ENCODE results near the gene ZC3H15.
"Not testable (repeated sequence)": the region's sequence is repeated elsewhere in the genome, so short reads cannot be mapped to it uniquely, and the experiment has no call there.

Gene ZC3H15

DNA sequence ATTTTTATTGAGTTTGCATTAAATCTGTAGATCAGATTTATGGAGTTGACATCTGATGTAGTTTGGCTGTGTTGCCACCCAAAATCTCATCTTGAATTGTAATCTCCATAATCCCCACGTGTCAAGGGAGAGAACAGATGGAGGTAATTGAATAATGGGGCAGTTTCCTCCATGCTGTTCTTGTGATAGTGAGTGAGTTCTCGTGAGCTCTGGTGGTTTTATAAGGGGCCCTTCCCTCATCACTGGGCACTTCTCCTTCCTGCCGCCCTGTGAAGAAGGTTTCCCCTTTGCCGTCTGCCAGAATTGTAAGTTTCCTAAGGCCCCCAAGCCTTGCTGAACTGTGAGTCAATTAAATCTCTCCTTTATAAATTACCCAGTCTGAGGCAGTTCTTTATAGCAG, 32.2 kb downstream of the ZC3H15 start:
- no peaks in the 10 kb centered on the region for H3K9me3 ChIP-seq (ENCODE audit: control insufficient read depth, low read length)
- H3K4me1 ChIP-seq (ENCODE audit: control insufficient read depth, insufficient read depth, low read length): no peaks in the 10 kb centered on the region
- no peak overlapping the region for H3K27ac ChIP-seq (ENCODE audit: insufficient read depth, low read depth, low read length, poor library complexity, severe bottlenecking)
- H3K36me3 ChIP-seq (ENCODE audit: control insufficient read depth, insufficient read depth, low read length): peaks cover 3% of the 10 kb centered on the region
- H3K27me3 ChIP-seq (ENCODE audit: control insufficient read depth, insufficient read depth, low read length, poor library complexity, severe bottlenecking): no peaks in the 10 kb centered on the region
- WGBS, 2 experiments: 76 to 80% methylated on average over 4 of the region's 4 CpGs
- no peak overlapping the region for H3K4me3 ChIP-seq (ENCODE audit: insufficient read depth, low read depth, low read length)

- Histone ChIP-seq H3K9me3 (ENCODE audit: control insufficient read depth, low read length) (no peaks in the 10 kb centered on the region), H3K27me3 (ENCODE audit: control insufficient read depth, insufficient read depth, low read length, poor library complexity, severe bottlenecking) (no peaks in the 10 kb centered on the region), H3K27ac (ENCODE audit: insufficient read depth, low read depth, low read length, poor library complexity, severe bottlenecking) (no peak overlapping the region), H3K36me3 (ENCODE audit: control insufficient read depth, insufficient read depth, low read length) (peaks cover 3% of the 10 kb centered on the region), H3K4me3 (ENCODE audit: insufficient read depth, low read depth, low read length) (no peak overlapping the region), H3K4me1 (ENCODE audit: control insufficient read depth, insufficient read depth, low read length) (no peaks in the 10 kb centered on the region)
- WGBS, 2 experiments: 94 to 97% methylated on average over 3 of the region's 3 CpGs
These were observed 32.9 kb downstream of the ZC3H15 start for GRCh38 chr2:186518945-186519344.

GRCh38 chr2:186521570-186522153, 35.6 kb downstream of the ZC3H15 start:
- H3K4me1 ChIP-seq (ENCODE audit: control insufficient read depth, insufficient read depth, low read length); H3K36me3 ChIP-seq (ENCODE audit: control insufficient read depth, insufficient read depth, low read length); H3K27ac ChIP-seq (ENCODE audit: insufficient read depth, low read depth, low read length, poor library complexity, severe bottlenecking); H3K4me3 ChIP-seq (ENCODE audit: insufficient read depth, low read depth, low read length); H3K27me3 ChIP-seq (ENCODE audit: control insufficient read depth, insufficient read depth, low read length, poor library complexity, severe bottlenecking); H3K9me3 ChIP-seq (ENCODE audit: control insufficient read depth, low read length): not testable (repeated sequence)
- WGBS, 2 experiments: 91 to 96% methylated on average over 9 of the region's 9 CpGs

DNA sequence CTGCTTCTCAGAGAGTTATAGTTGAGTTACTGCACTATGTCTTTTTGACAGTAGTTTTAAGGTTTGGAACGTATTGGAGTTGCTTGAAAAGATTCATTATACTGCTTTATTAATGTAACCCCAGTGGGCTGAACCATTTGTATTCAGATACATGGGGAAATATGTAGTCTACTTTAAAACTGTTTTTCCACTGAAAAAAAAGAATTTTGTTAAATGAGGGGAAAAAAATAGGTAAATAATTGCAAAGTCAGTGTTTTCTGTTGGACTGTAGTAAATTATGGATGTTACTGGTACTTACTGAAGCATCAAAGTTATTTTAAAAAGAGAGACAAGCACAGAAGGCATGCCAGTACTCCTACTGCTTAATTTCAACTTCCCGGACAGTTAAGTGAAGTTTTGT, 36.4 kb downstream of the ZC3H15 start:
- Histone ChIP-seq H3K27me3 (ENCODE audit: control insufficient read depth, insufficient read depth, low read length, poor library complexity, severe bottlenecking) (no peaks in the 10 kb centered on the region), H3K9me3 (ENCODE audit: control insufficient read depth, low read length) (no peaks in the 10 kb centered on the region), H3K27ac (ENCODE audit: insufficient read depth, low read depth, low read length, poor library complexity, severe bottlenecking) (no peak overlapping the region), H3K4me3 (ENCODE audit: insufficient read depth, low read depth, low read length) (no peak overlapping the region), H3K4me1 (ENCODE audit: control insufficient read depth, insufficient read depth, low read length) (no peaks in the 10 kb centered on the region), H3K36me3 (ENCODE audit: control insufficient read depth, insufficient read depth, low read length) (peaks cover 3% of the 10 kb centered on the region)
- 94 to 100% methylated on average over 2 of the region's 2 CpGs for WGBS, 2 experiments

DNA sequence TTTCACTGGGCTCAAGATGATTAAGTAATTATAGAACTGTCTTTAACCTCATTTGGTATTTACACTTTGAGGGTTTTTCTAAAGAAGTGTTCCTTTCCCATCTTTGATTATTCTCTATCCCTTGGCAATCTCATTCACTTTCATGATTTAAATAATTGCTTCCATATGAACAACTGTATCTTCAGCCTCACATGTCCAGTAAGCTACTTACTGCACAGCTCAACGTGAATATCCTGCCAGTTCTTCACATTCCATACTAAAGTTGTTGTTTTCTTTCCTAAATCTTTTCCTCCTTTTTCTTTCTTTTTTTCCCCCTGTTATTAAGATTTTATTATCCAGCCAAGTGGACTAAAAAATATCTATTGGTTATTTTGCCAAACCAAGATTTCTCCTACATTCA, 37.7 kb downstream of the ZC3H15 start:
- Histone ChIP-seq H3K27me3 (ENCODE audit: control insufficient read depth, insufficient read depth, low read length, poor library complexity, severe bottlenecking) (no peaks in the 10 kb centered on the region), H3K4me1 (ENCODE audit: control insufficient read depth, insufficient read depth, low read length) (no peaks in the 10 kb centered on the region), H3K27ac (ENCODE audit: insufficient read depth, low read depth, low read length, poor library complexity, severe bottlenecking) (no peak overlapping the region), H3K9me3 (ENCODE audit: control insufficient read depth, low read length) (no peaks in the 10 kb centered on the region), H3K4me3 (ENCODE audit: insufficient read depth, low read depth, low read length) (no peak overlapping the region), H3K36me3 (ENCODE audit: control insufficient read depth, insufficient read depth, low read length) (peaks cover 3% of the 10 kb centered on the region)
- WGBS, 2 experiments: 92 to 94% methylated on average over 1 of the region's 1 CpG

GRCh38 chr2:186526281-186526680, 40.2 kb downstream of the ZC3H15 start:
- WGBS, 2 experiments: 93 to 97% methylated on average over 2 of the region's 2 CpGs
- no peaks in the 10 kb centered on the region for H3K9me3 ChIP-seq (ENCODE audit: control insufficient read depth, low read length)
- H3K4me3 ChIP-seq (ENCODE audit: insufficient read depth, low read depth, low read length): no peak overlapping the region
- no peaks in the 10 kb centered on the region for H3K36me3 ChIP-seq (ENCODE audit: control insufficient read depth, insufficient read depth, low read length)
- no peak overlapping the region for H3K27ac ChIP-seq (ENCODE audit: insufficient read depth, low read depth, low read length, poor library complexity, severe bottlenecking)
- H3K27me3 ChIP-seq (ENCODE audit: control insufficient read depth, insufficient read depth, low read length, poor library complexity, severe bottlenecking): no peaks in the 10 kb centered on the region
- H3K4me1 ChIP-seq (ENCODE audit: control insufficient read depth, insufficient read depth, low read length): no peaks in the 10 kb centered on the region

DNA sequence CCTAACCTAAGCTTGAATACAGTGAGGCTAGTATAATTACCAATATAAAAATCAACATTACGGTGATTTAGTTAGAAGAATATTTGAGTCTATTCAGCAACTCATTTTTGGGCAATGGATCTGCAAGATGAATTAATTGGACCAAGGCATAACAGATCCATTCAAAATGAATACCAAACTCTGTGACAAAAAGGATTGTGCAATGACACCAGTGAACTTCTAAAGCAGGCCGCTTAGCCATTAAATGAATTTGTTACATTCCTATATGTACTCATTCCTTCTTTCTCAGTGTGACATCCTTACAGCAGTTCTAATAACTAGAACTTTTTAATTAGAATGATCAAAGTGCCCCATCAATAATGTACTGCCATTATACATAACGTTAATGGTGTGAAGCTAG, 44.3 kb downstream of the ZC3H15 start:
- H3K27ac ChIP-seq (ENCODE audit: insufficient read depth, low read depth, low read length, poor library complexity, severe bottlenecking): no peak overlapping the region
- WGBS, 2 experiments: 93 to 98% methylated on average over 3 of the region's 3 CpGs
- H3K4me1 ChIP-seq (ENCODE audit: control insufficient read depth, insufficient read depth, low read length): no peaks in the 10 kb centered on the region
- H3K36me3 ChIP-seq (ENCODE audit: control insufficient read depth, insufficient read depth, low read length): no peaks in the 10 kb centered on the region
- no peaks in the 10 kb centered on the region for H3K9me3 ChIP-seq (ENCODE audit: control insufficient read depth, low read length)
- no peak overlapping the region for H3K4me3 ChIP-seq (ENCODE audit: insufficient read depth, low read depth, low read length)
- H3K27me3 ChIP-seq (ENCODE audit: control insufficient read depth, insufficient read depth, low read length, poor library complexity, severe bottlenecking): no peaks in the 10 kb centered on the region

GRCh38 chr2:186531257-186531775, 45.3 kb downstream of the ZC3H15 start:
- Histone ChIP-seq H3K27me3 (ENCODE audit: control insufficient read depth, insufficient read depth, low read length, poor library complexity, severe bottlenecking) (no peaks in the 10 kb centered on the region), H3K36me3 (ENCODE audit: control insufficient read depth, insufficient read depth, low read length) (no peaks in the 10 kb centered on the region), H3K9me3 (ENCODE audit: control insufficient read depth, low read length) (no peaks in the 10 kb centered on the region), H3K4me3 (ENCODE audit: insufficient read depth, low read depth, low read length) (no peak overlapping the region), H3K27ac (ENCODE audit: insufficient read depth, low read depth, low read length, poor library complexity, severe bottlenecking) (no peak overlapping the region), H3K4me1 (ENCODE audit: control insufficient read depth, insufficient read depth, low read length) (no peaks in the 10 kb centered on the region)

DNA sequence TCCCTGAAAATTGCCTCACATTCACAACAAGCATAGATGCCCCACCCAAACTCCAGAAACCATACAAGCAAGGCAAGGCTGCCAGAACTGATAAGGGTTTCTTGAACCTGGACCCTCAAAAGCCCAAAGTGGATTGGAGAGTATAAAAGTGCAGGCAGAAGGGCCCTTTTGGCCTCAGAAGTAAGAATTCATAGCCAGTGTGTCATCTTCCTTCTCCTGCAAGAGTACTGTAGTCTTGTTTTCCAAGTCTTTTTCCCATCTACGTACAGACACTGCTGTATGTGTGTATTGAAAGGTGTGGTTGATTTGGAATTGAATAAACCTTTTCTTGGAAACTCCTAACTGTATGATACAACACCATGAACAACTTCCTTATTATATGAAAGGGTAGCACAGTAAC, 46.8 kb downstream of the ZC3H15 start:
- no peaks in the 10 kb centered on the region for H3K9me3 ChIP-seq (ENCODE audit: control insufficient read depth, low read length)
- no peaks in the 10 kb centered on the region for H3K4me1 ChIP-seq (ENCODE audit: control insufficient read depth, insufficient read depth, low read length)
- H3K27ac ChIP-seq (ENCODE audit: insufficient read depth, low read depth, low read length, poor library complexity, severe bottlenecking): no peak overlapping the region
- no peaks in the 10 kb centered on the region for H3K36me3 ChIP-seq (ENCODE audit: control insufficient read depth, insufficient read depth, low read length)
- no CpG with 5 or more reads among the region's 1 CpG for WGBS, 2 experiments
- no peak overlapping the region for H3K4me3 ChIP-seq (ENCODE audit: insufficient read depth, low read depth, low read length)
- H3K27me3 ChIP-seq (ENCODE audit: control insufficient read depth, insufficient read depth, low read length, poor library complexity, severe bottlenecking): no peaks in the 10 kb centered on the region

DNA sequence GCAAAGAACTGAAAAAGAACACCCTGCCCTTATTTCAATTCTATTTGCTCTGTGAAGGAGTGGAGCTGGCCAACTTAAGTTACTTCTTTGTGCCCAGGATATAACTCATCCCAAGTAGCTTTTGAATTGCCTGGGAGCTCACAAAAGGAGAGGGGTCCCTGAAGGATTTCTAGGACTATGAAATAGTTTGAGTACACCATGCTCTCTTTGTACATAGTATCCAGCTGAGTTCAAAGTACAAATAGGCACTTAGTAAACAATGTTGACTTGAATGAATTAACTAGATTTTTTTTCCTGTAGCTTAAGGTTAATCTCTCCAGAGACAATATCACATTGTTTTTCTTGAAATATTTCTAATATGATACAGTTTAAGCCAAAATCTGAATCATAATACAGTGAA, 47.7 kb downstream of the ZC3H15 start:
- no peak overlapping the region for H3K4me3 ChIP-seq (ENCODE audit: insufficient read depth, low read depth, low read length)
- H3K4me1 ChIP-seq (ENCODE audit: control insufficient read depth, insufficient read depth, low read length): no peaks in the 10 kb centered on the region
- no peaks in the 10 kb centered on the region for H3K9me3 ChIP-seq (ENCODE audit: control insufficient read depth, low read length)
- no peaks in the 10 kb centered on the region for H3K36me3 ChIP-seq (ENCODE audit: control insufficient read depth, insufficient read depth, low read length)
- H3K27me3 ChIP-seq (ENCODE audit: control insufficient read depth, insufficient read depth, low read length, poor library complexity, severe bottlenecking): no peaks in the 10 kb centered on the region
- H3K27ac ChIP-seq (ENCODE audit: insufficient read depth, low read depth, low read length, poor library complexity, severe bottlenecking): no peak overlapping the region

GRCh38 chr2:186534406-186534805, 48.3 kb downstream of the ZC3H15 start:
- H3K36me3 ChIP-seq (ENCODE audit: control insufficient read depth, insufficient read depth, low read length): no peaks in the 10 kb centered on the region
- H3K27me3 ChIP-seq (ENCODE audit: control insufficient read depth, insufficient read depth, low read length, poor library complexity, severe bottlenecking): no peaks in the 10 kb centered on the region

More at GRCh38 chr2:186534406-186534805, 48.3 kb downstream of the ZC3H15 start:
- Histone ChIP-seq H3K4me1 (ENCODE audit: control insufficient read depth, insufficient read depth, low read length) (no peaks in the 10 kb centered on the region), H3K4me3 (ENCODE audit: insufficient read depth, low read depth, low read length) (no peak overlapping the region), H3K9me3 (ENCODE audit: control insufficient read depth, low read length) (no peaks in the 10 kb centered on the region), H3K27ac (ENCODE audit: insufficient read depth, low read depth, low read length, poor library complexity, severe bottlenecking) (no peak overlapping the region)
- 94% methylated on average over 2 of the region's 3 CpGs; no CpG with 5 or more reads in 1 of the 2 experiments for WGBS, 2 experiments

Measured in ectodermal cell (in vitro differentiated cells).